22Rv1 (cell line): ENCODE measurements around the gene MED27.

Experiments used
- ZFX ChIP-seq: fragments of 450-650 bp; IDR thresholded peaks from 2 replicates; pipeline ENCODE4 v1.6.1; 2017; ENCODE audit warnings: antibody characterized with exemption, borderline replicate concordance
- TF ChIP-seq, protein P1 (sequence below): fragments of 450-650 bp; IDR thresholded peaks from 2 replicates; pipeline ENCODE4 v1.5.1; 2017; ENCODE audit warnings: mild to moderate bottlenecking

GRCh38 chr9:131876486-131876885 is 203.2 kb downstream of the MED27 start:
- TF ChIP-seq, protein P1, sequence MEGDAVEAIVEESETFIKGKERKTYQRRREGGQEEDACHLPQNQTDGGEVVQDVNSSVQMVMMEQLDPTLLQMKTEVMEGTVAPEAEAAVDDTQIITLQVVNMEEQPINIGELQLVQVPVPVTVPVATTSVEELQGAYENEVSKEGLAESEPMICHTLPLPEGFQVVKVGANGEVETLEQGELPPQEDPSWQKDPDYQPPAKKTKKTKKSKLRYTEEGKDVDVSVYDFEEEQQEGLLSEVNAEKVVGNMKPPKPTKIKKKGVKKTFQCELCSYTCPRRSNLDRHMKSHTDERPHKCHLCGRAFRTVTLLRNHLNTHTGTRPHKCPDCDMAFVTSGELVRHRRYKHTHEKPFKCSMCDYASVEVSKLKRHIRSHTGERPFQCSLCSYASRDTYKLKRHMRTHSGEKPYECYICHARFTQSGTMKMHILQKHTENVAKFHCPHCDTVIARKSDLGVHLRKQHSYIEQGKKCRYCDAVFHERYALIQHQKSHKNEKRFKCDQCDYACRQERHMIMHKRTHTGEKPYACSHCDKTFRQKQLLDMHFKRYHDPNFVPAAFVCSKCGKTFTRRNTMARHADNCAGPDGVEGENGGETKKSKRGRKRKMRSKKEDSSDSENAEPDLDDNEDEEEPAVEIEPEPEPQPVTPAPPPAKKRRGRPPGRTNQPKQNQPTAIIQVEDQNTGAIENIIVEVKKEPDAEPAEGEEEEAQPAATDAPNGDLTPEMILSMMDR: no peak
- no peak for TF ChIP-seq ZFX
